BLaER1 (cell line): ENCODE measurements around the gene RLF.
"Not testable (repeated sequence)": the region's sequence is repeated elsewhere in the genome, so short reads cannot be mapped to it uniquely, and the experiment has no call there.

Experiments used
- H3K27ac ChIP-seq: shearing (Covaris generic); formaldehyde crosslinking; 2 replicates; pipeline ENCODE4 v1.8.1; 2022
- H3K27me3 ChIP-seq: shearing (Covaris generic); formaldehyde crosslinking; 2 replicates; pipeline ENCODE4 v1.8.1; 2022
- H3K36me3 ChIP-seq: shearing (Covaris generic); formaldehyde crosslinking; 2 replicates; pipeline ENCODE4 v1.8.1; 2022
- H3K4me1 ChIP-seq: shearing (Covaris generic); formaldehyde crosslinking; 2 replicates; pipeline ENCODE4 v1.8.1; 2022
- H3K4me2 ChIP-seq: shearing (Covaris generic); formaldehyde crosslinking; 2 replicates; pipeline ENCODE4 v1.8.1; 2022
- H3K4me3 ChIP-seq: shearing (Covaris generic); formaldehyde crosslinking; 2 replicates; pipeline ENCODE4 v1.8.1; 2022
- H3K9ac ChIP-seq: shearing (Covaris generic); formaldehyde crosslinking; 2 replicates; pipeline ENCODE4 v1.8.1; 2022
- H3K9me3 ChIP-seq: shearing (Covaris generic); formaldehyde crosslinking; 2 replicates; pipeline ENCODE4 v1.8.1; 2022
- H4K20me1 ChIP-seq: shearing (Covaris generic); formaldehyde crosslinking; 2 replicates; pipeline ENCODE4 v1.8.1; 2022
- Cebpa-rat ChIP-seq: shearing (Covaris generic); IDR thresholded peaks from 2 replicates; pipeline ENCODE4 v1.8.1; 2022

RLF gene

GRCh38 chr1:40167317-40167716 is 6.1 kb downstream of the RLF start:
- peaks cover 27% of the 10 kb centered on the region for H3K4me1 ChIP-seq
- H3K36me3 ChIP-seq: peaks cover 33% of the 10 kb centered on the region
- peaks cover 97% of the 10 kb centered on the region for H4K20me1 ChIP-seq
- no peak overlapping the region for H3K9ac ChIP-seq
- no peaks in the 10 kb centered on the region for H3K9me3 ChIP-seq
- no peak overlapping the region for H3K4me3 ChIP-seq
- TF ChIP-seq Cebpa-rat: no peak
- H3K27me3 ChIP-seq: no peaks in the 10 kb centered on the region
- H3K27ac ChIP-seq: no peak overlapping the region
- no peak overlapping the region for H3K4me2 ChIP-seq

- H3K27me3 ChIP-seq: no peaks in the 10 kb centered on the region
- H3K4me2 ChIP-seq: no peak overlapping the region
- no peak overlapping the region for H3K27ac ChIP-seq
- TF ChIP-seq Cebpa-rat: no peak
- no peaks in the 10 kb centered on the region for H3K4me1 ChIP-seq
- H3K4me3 ChIP-seq: no peak overlapping the region
- no peak overlapping the region for H3K9ac ChIP-seq
- H3K9me3 ChIP-seq: peaks cover 4% of the 10 kb centered on the region; the same call in 1 of the 2 replicates
- peaks cover 44% of the 10 kb centered on the region for H3K36me3 ChIP-seq
- peaks cover 97% of the 10 kb centered on the region for H4K20me1 ChIP-seq
Observed at GRCh38 chr1:40171036-40171435, 9.8 kb downstream of the RLF start.

DNA sequence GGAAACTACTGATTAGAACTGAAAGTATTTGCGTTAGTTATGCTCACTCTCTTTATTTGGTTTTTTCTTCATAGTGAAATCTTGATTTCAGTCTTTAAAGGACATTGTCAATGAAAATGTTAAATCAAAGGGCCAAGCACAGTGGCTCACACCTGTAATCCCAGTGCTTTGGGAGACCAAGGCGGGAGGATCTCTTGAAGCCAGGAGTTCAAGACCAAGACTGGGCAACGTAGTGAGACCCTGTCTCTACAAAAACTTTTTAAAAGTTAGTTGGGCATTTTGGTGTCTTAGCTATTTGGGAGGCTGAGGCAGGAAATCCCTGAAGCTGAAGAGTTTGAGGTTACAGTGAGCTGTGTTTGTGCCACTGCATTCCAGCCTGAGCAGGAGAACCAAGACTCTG is 13.6 kb downstream of the RLF start:
- H3K27ac ChIP-seq: no peak overlapping the region
- TF ChIP-seq Cebpa-rat: no peak
- peaks cover 55% of the 10 kb centered on the region for H3K36me3 ChIP-seq
- H3K4me3 ChIP-seq: no peak overlapping the region
- no peaks in the 10 kb centered on the region for H3K27me3 ChIP-seq
- peaks cover 100% of the 10 kb centered on the region for H4K20me1 ChIP-seq
- H3K4me2 ChIP-seq: no peak overlapping the region
- no peak overlapping the region for H3K9ac ChIP-seq
- peaks cover 16% of the 10 kb centered on the region; the same call in 1 of the 2 replicates for H3K9me3 ChIP-seq
- no peaks in the 10 kb centered on the region for H3K4me1 ChIP-seq

DNA sequence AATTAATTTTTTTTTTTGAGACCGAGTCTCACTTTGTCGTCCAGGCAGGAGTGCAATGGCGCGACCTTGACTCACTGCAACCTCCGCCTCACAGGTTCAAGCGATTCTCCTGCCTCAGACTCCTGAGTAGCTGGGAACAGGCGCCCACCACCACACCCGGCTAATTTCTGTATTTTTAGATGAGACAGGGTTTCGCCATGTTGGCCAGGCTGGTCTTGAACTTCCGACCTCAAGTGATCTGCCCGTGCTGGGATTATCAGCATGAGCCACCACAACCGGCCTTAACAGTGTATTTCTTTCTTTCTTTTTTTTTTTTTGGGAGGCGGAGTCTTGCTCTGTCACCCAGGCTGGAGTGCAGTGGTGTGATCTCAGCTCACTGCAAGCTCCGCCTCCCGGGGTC is 15.8 kb downstream of the RLF start:
- not testable (repeated sequence) for H3K4me3 ChIP-seq, H3K4me1 ChIP-seq, H3K27me3 ChIP-seq, H3K27ac ChIP-seq, H3K4me2 ChIP-seq, H3K9ac ChIP-seq
- Histone ChIP-seq H4K20me1 (peaks cover 100% of the 10 kb centered on the region), H3K9me3 (peaks cover 16% of the 10 kb centered on the region; the same call in 1 of the 2 replicates), H3K36me3 (peaks cover 61% of the 10 kb centered on the region)

DNA sequence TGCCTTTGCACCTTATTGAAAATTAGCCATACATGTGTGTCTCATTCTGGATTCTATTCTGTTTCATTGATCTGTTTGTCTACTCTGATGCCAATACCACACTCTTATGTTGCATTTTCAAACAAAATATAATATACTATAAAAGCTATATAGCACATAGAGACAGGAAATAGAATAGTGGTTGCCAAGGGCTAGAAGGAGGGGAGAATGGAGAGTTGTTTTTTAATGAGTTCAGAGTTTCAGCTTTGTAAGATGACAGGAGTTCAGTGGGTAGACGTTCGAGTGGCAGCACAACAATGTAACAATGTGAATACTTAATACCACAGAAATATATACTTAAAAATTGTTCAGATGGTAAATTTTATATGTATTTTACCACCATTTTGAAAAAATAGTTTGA is 17.0 kb downstream of the RLF start:
- H3K36me3 ChIP-seq: peaks cover 56% of the 10 kb centered on the region
- H3K4me3 ChIP-seq: no peak overlapping the region
- H3K9ac ChIP-seq: no peak overlapping the region
- TF ChIP-seq Cebpa-rat: no peak
- H3K4me1 ChIP-seq: no peaks in the 10 kb centered on the region
- H3K4me2 ChIP-seq: no peak overlapping the region
- H3K27ac ChIP-seq: no peak overlapping the region
- H4K20me1 ChIP-seq: peaks cover 100% of the 10 kb centered on the region
- H3K9me3 ChIP-seq: peaks cover 16% of the 10 kb centered on the region; the same call in 1 of the 2 replicates
- no peaks in the 10 kb centered on the region for H3K27me3 ChIP-seq

GRCh38 chr1:40179496-40180089 is 18.4 kb downstream of the RLF start:
- Histone ChIP-seq H3K4me2 (no peak overlapping the region), H3K27me3 (no peaks in the 10 kb centered on the region), H3K36me3 (peaks cover 47% of the 10 kb centered on the region), H3K9ac (no peak overlapping the region), H4K20me1 (peaks cover 100% of the 10 kb centered on the region), H3K4me1 (no peaks in the 10 kb centered on the region), H3K9me3 (peaks cover 16% of the 10 kb centered on the region; the same call in 1 of the 2 replicates), H3K27ac (no peak overlapping the region), H3K4me3 (no peak overlapping the region)
- no peak for TF ChIP-seq Cebpa-rat

GRCh38 chr1:40183055-40183710 is 22.0 kb downstream of the RLF start:
- no peak for TF ChIP-seq Cebpa-rat
- Histone ChIP-seq H3K4me1 (no peaks in the 10 kb centered on the region; the same call in 1 of the 2 replicates), H3K27ac (no peak overlapping the region), H3K9me3 (peaks cover 8% of the 10 kb centered on the region; the same call in 1 of the 2 replicates), H3K36me3 (peaks cover 26% of the 10 kb centered on the region), H3K4me2 (no peak overlapping the region), H3K9ac (no peak overlapping the region), H3K4me3 (no peak overlapping the region), H3K27me3 (no peaks in the 10 kb centered on the region), H4K20me1 (peaks cover 98% of the 10 kb centered on the region)

DNA sequence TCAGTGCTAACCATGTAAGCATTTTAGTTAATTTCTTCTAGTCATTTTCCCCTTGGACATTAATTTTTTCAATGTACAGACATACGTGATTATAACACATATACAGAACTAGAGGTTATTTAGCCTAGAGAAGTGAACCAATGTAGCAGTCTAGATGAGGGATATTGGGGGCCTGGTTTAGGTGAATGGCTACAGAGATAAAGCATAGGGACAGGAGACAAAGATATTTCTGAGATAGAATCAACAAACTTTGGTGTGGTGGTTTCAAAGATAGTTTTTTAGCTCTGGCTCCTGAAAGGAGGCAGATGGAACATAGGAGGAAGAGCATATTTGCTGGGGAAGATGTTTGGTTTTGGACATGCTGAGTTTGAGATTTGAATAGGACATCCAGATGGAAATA is 23.0 kb downstream of the RLF start:
- peaks cover 98% of the 10 kb centered on the region for H4K20me1 ChIP-seq
- H3K9me3 ChIP-seq: peaks cover 1% of the 10 kb centered on the region; the same call in 1 of the 2 replicates
- H3K4me2 ChIP-seq: no peak overlapping the region
- H3K9ac ChIP-seq: no peak overlapping the region
- H3K27ac ChIP-seq: no peak overlapping the region
- H3K4me3 ChIP-seq: no peak overlapping the region
- H3K4me1 ChIP-seq: no peaks in the 10 kb centered on the region; the same call in 1 of the 2 replicates
- peaks cover 23% of the 10 kb centered on the region for H3K36me3 ChIP-seq
- TF ChIP-seq Cebpa-rat: no peak
- H3K27me3 ChIP-seq: no peaks in the 10 kb centered on the region

GRCh38 chr1:40185951-40186864 is 25.0 kb downstream of the RLF start:
- Histone ChIP-seq H3K27ac (no peak overlapping the region), H3K4me2 (no peak overlapping the region), H3K27me3 (no peaks in the 10 kb centered on the region), H3K4me3 (no peak overlapping the region), H3K9ac (no peak overlapping the region), H3K9me3 (no peaks in the 10 kb centered on the region), H3K36me3 (peaks cover 31% of the 10 kb centered on the region), H4K20me1 (peaks cover 98% of the 10 kb centered on the region), H3K4me1 (no peaks in the 10 kb centered on the region; the same call in 1 of the 2 replicates)
- no peak for TF ChIP-seq Cebpa-rat
